Epithelial cell of prostate (primary cell): Measurements from ENCODE around the gene PAIP1.
"Not testable (repeated sequence)": the region's sequence is repeated elsewhere in the genome, so short reads cannot be mapped to it uniquely, and the experiment has no call there.

Experiments used
- DNase-seq: peaks from one replicate; pipeline ENCODE4 v3.0.0-alpha.2; 2011; ENCODE audit warnings: low read depth, low spot score
- H3K27ac ChIP-seq: fragments of 450-650 bp; 2 replicates; pipeline ENCODE4 v1.5.1; 2017; ENCODE audit warnings: mild to moderate bottlenecking

PAIP1 gene, protein sequence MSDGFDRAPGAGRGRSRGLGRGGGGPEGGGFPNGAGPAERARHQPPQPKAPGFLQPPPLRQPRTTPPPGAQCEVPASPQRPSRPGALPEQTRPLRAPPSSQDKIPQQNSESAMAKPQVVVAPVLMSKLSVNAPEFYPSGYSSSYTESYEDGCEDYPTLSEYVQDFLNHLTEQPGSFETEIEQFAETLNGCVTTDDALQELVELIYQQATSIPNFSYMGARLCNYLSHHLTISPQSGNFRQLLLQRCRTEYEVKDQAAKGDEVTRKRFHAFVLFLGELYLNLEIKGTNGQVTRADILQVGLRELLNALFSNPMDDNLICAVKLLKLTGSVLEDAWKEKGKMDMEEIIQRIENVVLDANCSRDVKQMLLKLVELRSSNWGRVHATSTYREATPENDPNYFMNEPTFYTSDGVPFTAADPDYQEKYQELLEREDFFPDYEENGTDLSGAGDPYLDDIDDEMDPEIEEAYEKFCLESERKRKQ

GRCh38 chr5:43556857-43557542 lies at the start of gene PAIP1:
PAIP1 (minus strand) TSS chr5:43557077; CDS start chr5:43556846, 231 bp downstream.
- H3K27ac ChIP-seq = peak within 1 kb of the TSS; percentile 88
- peak; percentile 50 for DNase-seq

DNA sequence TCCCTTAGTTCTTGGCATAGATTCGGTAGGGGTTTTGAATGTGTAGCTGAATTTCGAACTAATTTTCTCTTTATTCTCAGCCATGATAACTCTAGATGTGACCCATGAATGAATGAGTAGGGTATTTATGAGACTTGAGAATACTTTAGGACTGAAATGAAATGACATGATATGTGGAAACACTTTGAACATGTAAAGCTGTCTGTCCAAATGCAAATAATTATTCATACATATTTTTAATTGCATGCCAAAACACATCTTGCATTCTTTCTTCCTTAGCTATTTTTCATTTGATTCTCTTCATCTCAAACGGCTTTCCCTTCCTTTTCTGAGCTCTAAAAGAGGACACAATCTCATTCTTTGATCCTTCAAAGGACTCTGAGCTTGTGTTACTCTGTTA lies 49.5 kb upstream of the PAIP1 start:
- DNase-seq = no peak
- H3K27ac ChIP-seq = peak overlapping the region; percentile 14

- DNase-seq = no peak
- no peak overlapping the region for H3K27ac ChIP-seq
These were observed 47.8 kb upstream of the PAIP1 start for GRCh38 chr5:43604699-43605098.

DNA sequence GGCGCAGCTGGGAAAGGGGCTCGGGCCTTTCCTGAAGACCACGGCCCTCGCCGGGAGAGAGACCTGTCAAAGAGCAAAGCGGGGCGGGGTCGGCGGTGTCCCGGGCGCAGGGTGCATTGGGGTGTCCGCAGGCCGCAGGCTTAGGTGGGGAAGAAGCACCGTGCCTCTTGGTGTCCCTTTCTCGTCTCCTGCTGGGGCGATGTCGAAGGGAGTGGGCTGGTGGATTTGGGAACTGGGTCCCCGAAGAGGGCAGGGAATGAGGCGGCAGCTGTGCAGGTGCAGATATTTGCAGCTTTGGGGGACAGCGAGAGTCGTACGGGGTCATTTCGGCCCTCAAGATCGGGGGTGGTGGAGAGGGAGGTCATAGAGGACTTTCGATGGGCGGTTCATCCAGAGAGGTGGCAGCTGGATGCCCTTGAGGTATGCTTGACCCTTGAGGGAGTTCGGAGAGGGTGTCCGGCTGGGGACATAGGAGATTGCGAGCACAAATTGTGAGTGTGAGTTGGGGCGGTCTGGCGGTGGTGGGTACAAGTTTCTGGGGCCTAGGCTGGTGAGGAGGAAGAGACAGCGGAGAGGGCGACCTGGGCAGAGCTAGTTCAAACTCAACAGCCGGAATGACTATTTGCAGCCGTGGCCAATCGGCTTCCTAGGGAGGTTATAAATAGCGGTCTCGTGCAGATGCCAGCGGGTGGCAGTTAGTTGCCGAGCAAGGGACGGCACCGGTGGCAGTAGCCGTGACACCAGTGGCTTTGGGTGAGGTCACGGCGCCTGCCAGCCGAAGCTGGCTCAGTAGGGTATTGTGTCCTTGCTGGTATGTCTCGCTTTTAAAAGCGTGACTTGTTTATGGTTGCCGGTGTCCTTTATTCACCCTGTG lies 46.7 kb upstream of the PAIP1 start:
- H3K27ac ChIP-seq = peak overlapping the region; percentile 53
- DNase-seq = no peak

- peak within 1 kb of the TSS; percentile 53 for H3K27ac ChIP-seq
- DNase-seq = no peak
These were observed 45.8 kb upstream of the PAIP1 start, which contains the start of gene NNT for GRCh38 chr5:43602461-43603343. NNT (plus strand) TSS chr5:43603180; CDS start chr5:43609196, 6,016 bp downstream.

DNA sequence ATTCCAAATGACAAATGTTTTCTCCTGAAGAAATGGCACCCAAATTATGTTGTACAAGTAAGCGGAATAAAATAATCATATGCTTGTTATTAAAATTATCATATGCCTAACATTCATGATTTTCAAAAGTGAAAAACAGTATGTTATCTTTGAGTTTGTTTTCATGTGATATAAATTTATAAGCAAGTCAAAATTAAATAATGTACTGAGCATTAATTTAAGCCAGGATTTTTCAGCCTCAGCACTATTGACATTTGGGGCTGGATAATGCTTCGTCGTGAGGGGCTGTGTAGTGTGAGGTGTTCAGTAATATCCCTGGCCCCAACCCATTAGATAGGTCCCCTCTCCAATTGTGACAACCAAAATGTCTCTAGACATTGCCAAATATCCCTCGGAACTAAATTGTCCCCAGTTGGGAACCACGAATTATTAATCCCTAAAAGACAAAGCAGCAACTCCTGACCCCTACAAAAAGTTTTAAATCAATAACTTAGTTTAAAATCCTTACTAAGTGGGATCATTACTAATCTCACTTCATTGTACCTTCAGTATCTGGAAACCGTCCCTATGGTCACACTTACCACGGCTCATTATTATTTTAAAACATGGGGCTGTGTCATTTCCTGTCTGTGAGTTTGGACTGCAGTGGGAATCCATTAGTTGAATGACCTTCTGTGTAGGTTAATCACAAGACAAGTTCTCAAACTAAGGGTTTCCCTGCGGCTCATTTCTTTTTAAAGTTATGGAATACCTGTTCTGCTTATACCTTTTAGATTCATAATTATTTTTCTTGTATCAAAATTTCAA lies 44.8 kb upstream of the PAIP1 start:
- DNase-seq = no peak
- H3K27ac ChIP-seq = peak overlapping the region; percentile 53

DNA sequence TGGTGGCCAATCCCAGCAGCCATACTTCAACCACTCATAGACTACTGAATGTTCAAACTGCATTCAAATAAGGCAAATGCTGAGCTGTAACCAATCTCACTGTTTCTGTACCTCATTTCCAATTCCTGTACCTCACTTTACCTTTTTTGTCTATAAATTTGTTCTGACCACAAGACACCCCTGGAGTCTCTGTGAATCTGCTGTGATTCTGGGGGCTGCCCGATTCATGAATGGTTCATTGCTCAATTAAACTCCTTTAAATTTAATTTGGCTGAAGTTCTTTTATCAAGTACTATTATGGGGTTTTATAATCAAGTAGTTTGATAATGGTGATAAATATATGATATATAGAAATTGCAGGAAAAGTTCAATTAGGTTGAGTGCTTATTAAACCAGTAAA lies 42.0 kb upstream of the PAIP1 start:
- not testable (repeated sequence) for DNase-seq, H3K27ac ChIP-seq

GRCh38 chr5:43592363-43592762 lies 35.5 kb upstream of the PAIP1 start:
- H3K27ac ChIP-seq = no peak overlapping the region
- DNase-seq = no peak

- no peak overlapping the region for H3K27ac ChIP-seq
- no peak for DNase-seq
These were observed 33.8 kb upstream of the PAIP1 start for GRCh38 chr5:43590700-43591099.

- DNase-seq = no peak
These were observed 32.4 kb upstream of the PAIP1 start for GRCh38 chr5:43589310-43589709.

GRCh38 chr5:43588842-43589241 lies 32.0 kb upstream of the PAIP1 start:
- no peak for DNase-seq
- H3K27ac ChIP-seq = no peak overlapping the region

More at GRCh38 chr5:43589310-43589709, 32.4 kb upstream of the PAIP1 start:
- H3K27ac ChIP-seq = no peak overlapping the region

- no peak for DNase-seq
- no peak overlapping the region for H3K27ac ChIP-seq
These were observed 27.4 kb upstream of the PAIP1 start for GRCh38 chr5:43584166-43584699.

DNA sequence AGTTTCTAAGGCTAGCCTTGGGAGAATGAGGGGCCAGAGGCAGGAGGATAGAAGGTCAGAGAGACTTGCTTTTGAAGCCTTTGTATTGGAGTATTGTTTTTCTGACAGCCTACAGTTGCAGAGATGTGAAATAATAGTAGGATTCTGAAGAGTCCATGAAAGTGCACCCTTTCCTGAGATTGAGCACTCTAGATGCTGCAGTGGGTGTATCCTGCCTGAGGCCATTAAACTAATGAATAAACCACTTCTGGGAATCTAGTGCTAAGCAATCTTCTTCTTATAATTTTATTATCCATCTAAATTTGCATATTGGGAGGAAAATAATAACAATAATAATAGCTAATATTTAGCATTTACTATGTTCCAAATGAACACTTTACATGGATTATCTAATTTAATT lies 26.8 kb upstream of the PAIP1 start:
- H3K27ac ChIP-seq = no peak overlapping the region
- no peak for DNase-seq

GRCh38 chr5:43582082-43583005 lies 25.5 kb upstream of the PAIP1 start:
- no peak for DNase-seq
- no peak overlapping the region for H3K27ac ChIP-seq

DNA sequence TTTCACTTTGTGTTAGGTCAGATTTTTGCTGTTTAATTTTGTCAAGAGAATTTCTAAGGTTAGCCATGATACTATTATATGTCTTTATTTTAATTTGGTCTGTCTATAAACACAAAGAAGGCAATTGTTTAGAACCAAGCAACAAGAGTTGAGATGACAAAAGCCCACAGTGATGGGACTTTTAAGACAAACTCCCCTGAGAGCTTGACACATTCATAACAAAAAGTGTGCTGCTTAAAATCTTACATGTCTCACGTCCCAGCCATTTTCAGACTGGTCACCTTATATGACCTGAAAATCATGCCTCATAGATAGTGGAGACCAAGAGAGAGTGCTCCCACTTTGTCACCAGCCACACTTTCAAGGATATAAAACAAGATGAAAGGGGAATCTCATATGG lies 24.5 kb upstream of the PAIP1 start:
- H3K27ac ChIP-seq = no peak overlapping the region
- no peak for DNase-seq

DNA sequence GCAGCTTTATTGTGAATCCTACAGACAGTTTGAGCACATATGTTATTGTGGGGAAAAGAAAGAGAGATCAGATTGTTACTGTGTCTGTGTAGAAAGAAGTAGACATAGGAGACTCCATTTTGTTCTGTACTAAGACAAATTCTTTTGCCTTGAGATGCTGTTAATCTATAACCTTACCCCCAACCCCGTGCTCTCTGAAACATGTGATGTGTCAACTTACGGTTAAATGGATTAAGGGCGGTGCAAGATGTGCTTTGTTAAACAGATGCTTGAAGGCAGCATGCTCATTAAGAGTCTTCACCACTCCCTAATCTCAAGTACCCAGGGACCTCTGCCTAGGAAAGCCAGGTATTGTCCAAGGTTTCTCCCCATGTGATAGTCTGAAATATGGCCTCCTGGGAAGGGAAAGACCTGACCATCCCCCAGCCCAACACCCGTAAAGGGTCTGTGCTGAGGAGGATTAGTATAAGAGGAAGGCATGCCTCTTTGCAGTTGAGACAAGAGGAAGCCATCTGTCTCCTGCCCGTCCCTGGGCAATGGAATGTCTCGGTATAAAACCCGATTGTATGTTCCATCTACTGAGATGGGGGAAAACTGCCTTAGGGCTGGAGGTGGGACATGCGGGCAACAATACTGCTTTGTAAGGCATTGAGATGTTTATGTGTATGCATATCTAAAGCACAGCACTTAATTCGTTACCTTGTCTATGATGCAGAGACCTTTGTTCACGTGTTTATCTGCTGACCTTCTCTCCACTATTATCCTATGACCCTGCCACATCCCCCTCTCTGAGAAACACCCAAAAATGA lies 23.7 kb upstream of the PAIP1 start:
- not testable (repeated sequence) for H3K27ac ChIP-seq

More for the DNA sequence above, 23.7 kb upstream of the PAIP1 start:
- not testable (repeated sequence) for DNase-seq
